ENCODE measurements around the gene C1QL4. TPM values are rescaled to one million over a fixed set of nuclear protein-coding genes. Genes with fewer than 3 reads are reported as not detected.

Gene C1QL4
- polyA plus RNA-seq, 2 of the 4 experiments (the other 2 are of a cell fraction) = 1.5 to 2.8 TPM

DNA sequence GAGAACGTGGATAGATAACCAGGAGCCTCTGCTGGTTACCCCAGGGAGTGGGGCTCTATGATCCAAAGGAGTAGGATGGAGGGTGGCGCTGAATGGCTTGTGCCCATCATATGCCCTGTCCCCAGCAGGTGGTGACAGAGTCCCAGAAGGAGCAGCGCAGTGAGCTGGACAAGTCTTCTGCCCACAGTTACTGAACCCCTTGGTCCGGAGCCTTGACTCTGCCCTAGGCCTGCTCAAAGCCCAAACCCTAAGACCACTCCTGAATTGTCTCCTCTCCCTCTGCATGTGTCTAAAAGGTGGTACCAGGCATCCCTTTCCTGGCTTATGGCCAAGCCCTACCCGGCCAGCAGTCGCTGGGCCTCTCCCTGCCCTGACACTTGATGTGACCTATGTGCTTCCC lies 38.8 kb downstream of the C1QL4 start (continued):
- TF ChIP-seq, protein P1, sequence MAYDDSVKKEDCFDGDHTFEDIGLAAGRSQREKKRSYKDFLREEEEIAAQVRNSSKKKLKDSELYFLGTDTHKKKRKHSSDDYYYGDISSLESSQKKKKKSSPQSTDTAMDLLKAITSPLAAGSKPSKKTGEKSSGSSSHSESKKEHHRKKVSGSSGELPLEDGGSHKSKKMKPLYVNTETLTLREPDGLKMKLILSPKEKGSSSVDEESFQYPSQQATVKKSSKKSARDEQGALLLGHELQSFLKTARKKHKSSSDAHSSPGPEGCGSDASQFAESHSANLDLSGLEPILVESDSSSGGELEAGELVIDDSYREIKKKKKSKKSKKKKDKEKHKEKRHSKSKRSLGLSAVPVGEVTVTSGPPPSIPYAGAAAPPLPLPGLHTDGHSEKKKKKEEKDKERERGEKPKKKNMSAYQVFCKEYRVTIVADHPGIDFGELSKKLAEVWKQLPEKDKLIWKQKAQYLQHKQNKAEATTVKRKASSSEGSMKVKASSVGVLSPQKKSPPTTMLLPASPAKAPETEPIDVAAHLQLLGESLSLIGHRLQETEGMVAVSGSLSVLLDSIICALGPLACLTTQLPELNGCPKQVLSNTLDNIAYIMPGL (CRISPR knock-in tag; IDR thresholded peaks at IDR 0.05; ENCODE audit: borderline replicate concordance) = no peak
- TF ChIP-seq, protein P2, sequence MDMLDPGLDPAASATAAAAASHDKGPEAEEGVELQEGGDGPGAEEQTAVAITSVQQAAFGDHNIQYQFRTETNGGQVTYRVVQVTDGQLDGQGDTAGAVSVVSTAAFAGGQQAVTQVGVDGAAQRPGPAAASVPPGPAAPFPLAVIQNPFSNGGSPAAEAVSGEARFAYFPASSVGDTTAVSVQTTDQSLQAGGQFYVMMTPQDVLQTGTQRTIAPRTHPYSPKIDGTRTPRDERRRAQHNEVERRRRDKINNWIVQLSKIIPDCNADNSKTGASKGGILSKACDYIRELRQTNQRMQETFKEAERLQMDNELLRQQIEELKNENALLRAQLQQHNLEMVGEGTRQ (IDR thresholded peaks at IDR 0.05) = no peak
- no peak for TF ChIP-seq EHMT2 (IDR thresholded peaks at IDR 0.05; ENCODE audit: low read depth)
- TF ChIP-seq SMC3 (IDR thresholded peaks at IDR 0.05) = peak; percentile 8; the same call in 1 of the 3 replicates
- no peak for TF ChIP-seq CHD2 (IDR thresholded peaks at IDR 0.05; ENCODE audit: low read length, partially characterized antibody)
- TF ChIP-seq ZSCAN20 (CRISPR knock-in tag; IDR thresholded peaks at IDR 0.05) = no peak

DNA sequence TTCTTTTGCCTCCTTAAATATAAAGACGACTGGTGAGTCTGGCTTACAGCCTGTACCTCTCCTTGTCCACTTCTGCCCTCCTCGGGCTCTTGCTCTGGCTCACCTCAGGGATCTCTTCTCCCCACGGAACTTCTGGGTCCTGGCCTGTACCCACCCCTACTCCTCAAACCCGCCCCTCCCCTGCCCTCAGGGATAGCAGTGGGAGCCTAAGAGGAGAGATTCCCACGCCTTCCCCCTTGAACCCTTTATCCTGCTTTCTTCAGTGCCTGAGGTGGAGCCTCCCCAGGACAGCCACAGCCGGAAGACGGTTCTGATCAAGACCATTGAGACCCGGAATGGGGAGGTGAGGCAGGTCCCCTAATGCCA lies 39.3 kb downstream of the C1QL4 start:
- H3K4me2 ChIP-seq = peak overlapping the region; percentile 99

DNA sequence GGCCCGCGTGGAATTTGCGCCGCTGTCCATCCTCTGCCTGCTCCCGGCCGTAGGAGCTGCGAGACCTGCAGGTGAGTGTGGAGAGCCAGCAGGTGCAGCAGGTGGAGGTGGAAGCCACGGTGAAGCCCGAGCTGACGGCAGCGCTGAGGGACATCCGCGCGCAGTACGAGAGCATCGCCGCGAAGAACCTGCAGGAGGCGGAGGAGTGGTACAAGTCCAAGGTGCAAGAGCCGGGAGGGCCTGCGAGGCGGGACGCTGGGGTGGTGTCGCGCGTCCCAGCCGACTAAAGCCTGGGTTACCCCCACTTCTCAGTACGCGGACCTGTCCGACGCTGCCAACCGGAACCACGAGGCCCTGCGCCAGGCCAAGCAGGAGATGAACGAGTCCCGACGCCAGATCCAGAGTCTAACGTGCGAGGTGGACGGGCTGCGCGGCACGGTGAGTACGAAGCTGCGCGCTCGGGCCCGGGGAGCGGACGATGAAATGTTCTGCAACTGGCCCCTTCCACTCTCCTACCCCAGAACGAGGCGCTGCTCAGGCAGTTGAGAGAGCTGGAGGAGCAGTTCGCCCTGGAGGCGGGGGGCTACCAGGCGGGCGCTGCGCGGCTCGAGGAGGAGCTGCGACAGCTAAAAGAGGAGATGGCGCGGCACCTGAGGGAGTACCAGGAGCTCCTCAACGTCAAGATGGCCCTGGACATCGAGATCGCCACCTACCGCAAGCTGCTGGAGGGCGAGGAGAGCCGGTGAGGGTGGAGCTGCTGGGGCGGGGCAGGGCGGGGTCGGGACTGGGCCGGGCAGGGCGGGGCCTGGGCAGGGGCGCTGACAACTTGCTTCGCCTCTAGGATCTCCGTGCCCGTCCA lies 39.9 kb downstream of the C1QL4 start:
- FAIRE-seq = no peak
- POLR2A ChIA-PET = interaction anchor here (0.6 to 1.6 kb wide), 5 partner anchors 9 to 546 kb away, joined by 3 to 30 read pairs (median 4); partner anchors contain the start of genes BCDIN3D and TROAP
- peak; percentile 86 to 90 for DNase-seq (ENCODE audit: low read depth in 1 of 2, low spot score in 1 of 2)
- Histone ChIP-seq H3K4me1 (peaks cover 18% of the 10 kb centered on the region; the same call in 2 of the 3 replicates), H3K4me2 (peak overlapping the region; percentile 99), H3K4me3 (peak overlapping the region; percentile 52), H3K27ac (peak overlapping the region; percentile 50 to 80; a peak in 5 of 6 replicates), H3K9me3 (no peaks in the 10 kb centered on the region)
- CTCF ChIA-PET = interaction anchor here (0.7 to 15.8 kb wide), 34 partner anchors 7 to 376 kb away, joined by 3 to 164 read pairs (median 6); partner anchors contain the start of genes C1QL4, DNAJC22, TROAP and TUBA1C
- ATAC-seq = peak; percentile 74 to 91
- TF ChIP-seq RNF2 (IDR thresholded peaks at IDR 0.05; ENCODE audit: borderline replicate concordance, low read depth) = peak; percentile 18; the same call in 1 of the 2 replicates
- TF ChIP-seq, protein P3, sequence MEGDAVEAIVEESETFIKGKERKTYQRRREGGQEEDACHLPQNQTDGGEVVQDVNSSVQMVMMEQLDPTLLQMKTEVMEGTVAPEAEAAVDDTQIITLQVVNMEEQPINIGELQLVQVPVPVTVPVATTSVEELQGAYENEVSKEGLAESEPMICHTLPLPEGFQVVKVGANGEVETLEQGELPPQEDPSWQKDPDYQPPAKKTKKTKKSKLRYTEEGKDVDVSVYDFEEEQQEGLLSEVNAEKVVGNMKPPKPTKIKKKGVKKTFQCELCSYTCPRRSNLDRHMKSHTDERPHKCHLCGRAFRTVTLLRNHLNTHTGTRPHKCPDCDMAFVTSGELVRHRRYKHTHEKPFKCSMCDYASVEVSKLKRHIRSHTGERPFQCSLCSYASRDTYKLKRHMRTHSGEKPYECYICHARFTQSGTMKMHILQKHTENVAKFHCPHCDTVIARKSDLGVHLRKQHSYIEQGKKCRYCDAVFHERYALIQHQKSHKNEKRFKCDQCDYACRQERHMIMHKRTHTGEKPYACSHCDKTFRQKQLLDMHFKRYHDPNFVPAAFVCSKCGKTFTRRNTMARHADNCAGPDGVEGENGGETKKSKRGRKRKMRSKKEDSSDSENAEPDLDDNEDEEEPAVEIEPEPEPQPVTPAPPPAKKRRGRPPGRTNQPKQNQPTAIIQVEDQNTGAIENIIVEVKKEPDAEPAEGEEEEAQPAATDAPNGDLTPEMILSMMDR (IDR thresholded peaks at IDR 0.05) = no peak
- no peak; the same call in 2 of the 3 replicates for TF ChIP-seq SMC3 (IDR thresholded peaks at IDR 0.05)
- TF ChIP-seq PHF8 (IDR thresholded peaks at IDR 0.05; ENCODE audit: borderline replicate concordance, low read depth) = 0 out of 2 replicates have a peak, but pooled peaks have one; percentile 27
- TF ChIP-seq, protein P4, sequence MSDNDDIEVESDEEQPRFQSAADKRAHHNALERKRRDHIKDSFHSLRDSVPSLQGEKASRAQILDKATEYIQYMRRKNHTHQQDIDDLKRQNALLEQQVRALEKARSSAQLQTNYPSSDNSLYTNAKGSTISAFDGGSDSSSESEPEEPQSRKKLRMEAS (IDR thresholded peaks at IDR 0.05) = peak; percentile 59; the same call in 1 of the 2 replicates
- 0 out of 2 replicates have a peak, but pooled peaks have one; percentile 60 for TF ChIP-seq CHD4 (IDR thresholded peaks at IDR 0.05; ENCODE audit: borderline replicate concordance)
- TF ChIP-seq EHMT2 (IDR thresholded peaks at IDR 0.05; ENCODE audit: low read depth) = no peak
- no peak for TF ChIP-seq MAZ (IDR thresholded peaks at IDR 0.05; ENCODE audit: borderline replicate concordance, low read depth, low read length)
- WGBS (ENCODE audit: missing lambda C conversion rate) = 1% methylated on average over 59 of the region's 77 CpGs

More for the DNA sequence above, 39.3 kb downstream of the C1QL4 start:
- ATAC-seq (peak; percentile 37 to 53; a peak in 5 of 6 replicates), FAIRE-seq (no peak), DNase-seq (ENCODE audit: low read depth in 1 of 2, low spot score in 1 of 2) (no peak)
- Histone ChIP-seq H3K27ac (peak overlapping the region in 1 of 2 experiments; percentile 61; a peak in 3 of 6 replicates), H3K4me3 (peak overlapping the region; percentile 52), H3K4me1 (peaks cover 17% of the 10 kb centered on the region; the same call in 2 of the 3 replicates), H3K9me3 (no peaks in the 10 kb centered on the region)
- 30% methylated on average over 7 of the region's 8 CpGs for WGBS (ENCODE audit: missing lambda C conversion rate)
- no peak for TF ChIP-seq SREBF2 (IDR thresholded peaks at IDR 0.05)
- POLR2A ChIA-PET = interaction anchor here (0.6 to 1.6 kb wide), 5 partner anchors 9 to 545 kb away, joined by 3 to 30 read pairs (median 4); partner anchors contain the start of genes BCDIN3D and TROAP
- CTCF ChIA-PET = interaction anchor here (1.0 to 15.8 kb wide), 24 partner anchors 11 to 376 kb away, joined by 3 to 164 read pairs (median 9); partner anchors contain the start of genes C1QL4, DNAJC22, TROAP and TUBA1C
